ENCODE data around the gene CD82. TPM values are rescaled to one million over a fixed set of nuclear protein-coding genes. Genes with fewer than 3 reads are reported as not detected.

CD82 gene
- total and polyA plus RNA-seq, 2 of the 8 experiments (the other 6 are each of a cell fraction or from before 2014, with no cell fraction given), result 7.9 to 10.3 TPM

GRCh38 chr11:44564670-44565210 lies 723 bp upstream of the CD82 start (continued):
- TF ChIP-seq CHD7 (IDR thresholded peaks at IDR 0.05; ENCODE audit: insufficient replicate concordance, low read length), result no peak
- TF ChIP-seq PHF8 (conservative IDR thresholded peaks at IDR 0.05; ENCODE audit: low read depth, low read length), result 0 out of 2 replicates have a peak, but pooled peaks have one; percentile 20
- TF ChIP-seq TEAD4 (IDR thresholded peaks at IDR 0.05; ENCODE audit: low read depth, low read length), result 0 out of 2 replicates have a peak, but pooled peaks have one; percentile 46
- 0 out of 2 replicates have a peak, but pooled peaks have one; percentile 6 for TF ChIP-seq CREB1 (IDR thresholded peaks at IDR 0.05)
